NCI-H2029 treated with DMSO at 0.1 percent for 48 hours (cell line): ENCODE results near the gene IL27RA.

Source experiments
- DNase-seq: peaks from one replicate; lab custom pipeline; 2025; lab: John Stamatoyannopoulos, UW

IL27RA gene

DNA sequence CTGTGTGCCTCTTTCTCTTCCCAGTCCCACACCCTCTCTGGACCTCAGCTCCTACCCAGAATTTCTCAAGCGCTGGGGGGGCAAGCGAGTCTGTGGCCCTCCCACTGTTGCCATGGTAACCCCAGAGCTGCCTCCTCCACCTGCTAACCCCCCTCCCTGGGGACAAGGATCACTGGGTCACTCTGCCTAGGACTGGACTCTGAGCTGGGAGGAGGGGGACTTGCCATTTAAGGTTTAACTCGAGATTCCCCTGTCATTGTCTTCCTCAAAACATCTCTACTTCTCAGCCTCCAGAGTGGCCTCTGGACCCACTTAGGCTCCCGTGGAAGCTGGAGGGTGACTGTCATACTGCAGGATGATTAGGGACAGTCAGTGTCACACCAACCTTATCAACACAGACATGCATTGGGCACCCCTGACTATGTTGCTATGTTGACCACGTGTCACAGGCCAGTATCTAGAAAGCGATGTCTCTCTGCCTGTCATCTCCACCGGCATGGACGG, 28.1 kb downstream of the IL27RA start:
- DNase-seq, result no peak

DNA sequence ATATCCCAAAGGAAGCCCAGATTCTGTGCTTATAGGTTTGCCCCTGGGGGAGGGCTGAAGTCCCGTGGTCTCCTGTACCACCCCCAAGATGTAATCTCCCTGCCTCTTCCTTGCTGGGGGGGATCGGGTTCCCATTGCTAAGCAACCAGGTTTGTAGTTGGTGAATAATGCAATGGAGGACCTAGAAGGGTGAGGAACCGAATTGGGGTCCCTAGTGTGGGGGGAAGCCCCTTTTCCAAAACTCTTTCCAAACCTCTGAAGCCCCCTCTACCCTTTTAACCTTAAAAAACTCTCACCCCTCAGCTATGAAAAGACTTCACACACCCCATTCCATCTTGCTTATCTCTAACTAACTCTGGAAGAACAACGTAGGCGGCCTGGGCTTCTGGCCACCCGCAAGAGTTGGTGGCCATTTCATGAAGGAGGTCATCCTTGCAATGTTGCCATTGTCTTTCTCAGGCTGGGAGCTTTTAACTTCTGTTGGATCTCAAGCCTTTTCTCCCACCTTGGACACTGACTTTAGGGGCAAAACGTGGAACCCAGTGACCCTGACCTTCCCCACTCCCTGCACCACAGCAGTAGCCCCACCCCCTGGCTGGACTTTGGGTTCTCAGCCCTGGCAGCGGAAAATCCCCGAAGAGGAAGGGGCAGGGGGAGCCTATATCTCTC, 29.7 kb downstream of the IL27RA start:
- no peak for DNase-seq

DNA sequence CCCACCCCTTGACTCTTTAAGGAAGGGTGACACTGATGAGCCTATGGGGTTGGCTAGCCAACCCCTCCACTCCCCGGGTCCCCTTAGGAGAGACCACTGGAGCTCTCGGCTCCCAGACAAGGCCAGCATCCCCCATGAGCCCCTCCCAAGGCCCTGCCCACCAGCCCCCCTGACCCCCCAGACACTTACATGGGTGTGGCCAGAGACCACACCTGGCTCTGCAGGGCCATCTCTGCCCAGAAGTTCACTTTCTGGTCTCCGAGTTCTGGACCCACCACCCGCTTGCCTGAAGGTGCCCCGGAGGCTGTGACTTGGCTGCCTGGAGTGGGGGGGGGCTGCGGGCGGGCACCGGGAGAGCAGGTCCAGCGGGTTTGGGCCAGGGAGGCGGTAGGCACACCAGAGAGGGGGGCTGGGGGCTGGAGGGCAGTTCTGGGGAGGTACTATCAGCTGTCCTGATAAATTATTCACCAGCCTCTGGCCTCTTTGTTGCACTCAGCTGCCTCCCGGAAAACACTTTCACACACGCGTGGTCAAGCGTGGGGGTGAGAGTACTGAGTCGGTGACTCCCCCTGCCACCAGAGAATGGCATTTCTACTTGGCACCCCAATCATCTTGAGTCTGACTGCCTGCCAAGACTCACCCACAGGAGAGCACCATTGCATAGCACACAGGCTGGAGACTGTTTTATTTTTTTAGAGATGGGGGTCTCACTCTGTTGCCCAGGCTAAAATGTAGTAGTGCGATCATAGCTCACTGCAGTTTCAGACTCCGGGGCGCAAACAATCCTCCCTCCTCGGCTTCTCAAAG, 30.4 kb downstream of the IL27RA start, which contains the start of gene PALM3:
Gene PALM3, minus strand, starts transcription at position 326 of the 807 bp plus-strand sequence. Its CDS starts 96 bp downstream, at position 230.
- DNase-seq, result no peak

DNA sequence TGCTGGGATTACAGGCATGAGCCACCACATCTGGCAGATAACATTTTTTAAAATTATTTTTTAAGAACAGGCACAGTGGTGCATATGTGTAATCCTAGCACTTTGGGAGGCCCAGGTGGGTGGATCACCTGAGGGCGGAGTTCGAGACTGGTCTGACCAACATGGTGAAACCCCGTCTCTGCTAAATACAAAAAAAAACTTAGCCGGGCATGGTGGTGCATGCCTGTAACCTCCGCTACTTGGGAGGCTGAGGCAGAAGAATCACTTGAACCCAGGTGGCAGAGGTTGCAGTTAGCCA, 30.9 kb downstream of the IL27RA start:
- DNase-seq, result no peak

DNA sequence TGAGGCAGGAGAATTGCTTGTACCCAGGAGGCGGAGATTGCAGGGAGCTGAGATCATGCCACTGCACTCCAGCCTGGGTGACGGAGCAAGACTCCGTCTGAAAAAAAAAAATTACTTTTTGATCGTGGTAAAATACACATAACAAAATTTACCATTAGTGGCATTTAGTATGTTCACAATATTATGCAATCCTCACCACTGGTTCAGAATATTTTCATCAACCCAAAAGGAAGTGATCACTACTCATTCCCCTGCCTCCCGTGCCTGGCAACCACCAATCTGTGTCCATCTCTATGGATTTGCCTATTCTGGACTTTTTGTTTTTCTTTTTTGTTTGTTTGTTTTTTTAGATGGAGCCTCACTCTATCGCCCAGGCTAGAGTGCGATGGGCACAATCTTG, 31.5 kb downstream of the IL27RA start:
- no peak for DNase-seq

DNA sequence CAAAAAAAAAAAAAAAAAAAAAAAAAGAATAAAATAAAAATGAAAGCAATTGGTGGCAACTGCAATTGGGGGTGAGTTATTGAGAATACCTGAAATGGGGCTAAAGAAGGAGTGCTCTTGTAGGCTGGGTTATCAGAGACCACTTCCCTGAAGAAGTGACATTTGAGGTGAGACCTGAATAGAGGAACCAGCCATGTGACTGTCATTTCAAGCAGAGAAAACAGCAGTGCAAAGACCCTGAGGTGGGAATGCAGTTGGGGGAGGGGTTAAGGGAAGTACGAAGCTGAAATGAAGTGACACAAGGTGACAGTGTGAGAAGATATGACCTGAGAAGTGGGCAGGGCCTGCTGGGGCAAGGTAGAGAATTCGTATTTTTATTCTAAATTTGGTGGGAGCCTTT, 34.6 kb downstream of the IL27RA start:
- no peak for DNase-seq

DNA sequence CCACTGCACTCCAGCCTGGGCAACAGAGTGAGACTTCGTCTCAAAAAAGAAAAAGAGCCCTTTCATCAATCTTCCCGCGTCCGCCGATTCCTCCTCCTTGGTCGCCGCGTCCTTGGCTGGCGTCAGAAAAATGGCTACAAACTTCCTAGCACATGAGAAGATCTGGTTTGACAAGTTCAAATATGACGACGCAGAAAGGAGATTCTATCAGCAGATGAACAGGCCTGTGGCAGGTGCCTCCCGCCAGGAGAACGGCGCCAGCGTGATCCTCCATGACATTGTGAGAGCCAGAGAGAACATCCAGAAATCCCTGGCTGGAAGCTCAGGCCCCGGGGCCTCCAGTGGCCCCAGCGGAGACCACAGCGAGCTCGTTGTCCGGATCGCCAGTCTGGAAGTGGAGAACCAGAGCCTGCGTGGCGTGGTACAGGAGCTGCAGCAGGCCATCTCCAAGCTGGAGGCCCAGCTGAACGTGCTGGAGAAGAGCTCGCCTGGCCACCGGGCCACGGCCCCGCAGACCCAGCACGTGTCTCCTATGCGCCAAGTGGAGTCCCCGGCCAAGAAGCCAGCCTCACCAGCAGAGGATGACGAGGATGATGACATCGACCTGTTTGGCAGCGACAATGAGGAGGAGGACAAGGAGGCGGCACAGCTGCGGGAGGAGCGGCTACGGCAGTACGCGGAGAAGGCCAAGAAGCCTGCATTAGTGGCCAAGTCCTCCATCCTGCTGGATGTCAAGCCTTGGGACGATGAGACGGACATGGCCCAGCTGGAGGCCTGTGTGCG, 38.9 kb downstream of the IL27RA start:
- DNase-seq, result no peak

DNA sequence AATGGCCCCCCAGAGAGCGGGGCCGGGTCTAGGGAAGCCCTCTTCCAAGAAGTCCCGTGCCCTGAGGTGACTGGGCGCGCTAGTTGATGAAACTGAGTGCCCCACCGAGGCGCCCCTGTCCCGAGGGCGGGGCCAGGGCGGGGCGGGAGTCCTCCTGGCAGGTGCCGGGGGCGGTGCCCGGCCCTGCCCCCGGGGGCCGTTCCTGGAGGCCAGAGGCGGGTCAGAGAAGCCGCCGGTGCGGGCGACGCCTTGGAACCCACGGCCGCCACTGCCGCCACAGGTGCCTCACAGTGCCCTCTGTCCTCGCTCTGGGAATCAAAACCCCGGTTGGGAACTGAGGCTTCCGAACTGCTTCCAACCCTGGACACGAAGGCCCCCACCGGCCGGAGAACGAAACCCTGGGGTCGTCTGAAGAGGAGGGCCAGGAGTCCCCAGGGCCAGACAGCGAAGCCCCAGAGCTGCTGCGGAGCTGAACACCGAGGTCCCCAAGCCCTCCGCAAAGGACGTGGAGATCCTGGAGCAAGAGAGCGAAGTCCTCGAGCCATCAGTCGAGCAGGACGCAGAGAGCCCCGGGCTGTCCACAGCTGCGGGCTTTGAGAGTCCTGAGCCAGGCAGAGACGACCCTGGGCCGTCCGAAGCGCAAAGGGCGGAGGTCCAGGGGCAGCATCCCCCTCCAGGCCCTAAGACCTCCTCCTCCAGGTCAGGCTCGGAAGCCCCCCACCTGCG, 41.1 kb downstream of the IL27RA start, which contains the start of gene MISP3:
Gene MISP3, plus strand, starts transcription at position 252 of the 726 bp plus-strand sequence. CDS start 524 bp downstream, outside the sequence.
- DNase-seq, result no peak

DNA sequence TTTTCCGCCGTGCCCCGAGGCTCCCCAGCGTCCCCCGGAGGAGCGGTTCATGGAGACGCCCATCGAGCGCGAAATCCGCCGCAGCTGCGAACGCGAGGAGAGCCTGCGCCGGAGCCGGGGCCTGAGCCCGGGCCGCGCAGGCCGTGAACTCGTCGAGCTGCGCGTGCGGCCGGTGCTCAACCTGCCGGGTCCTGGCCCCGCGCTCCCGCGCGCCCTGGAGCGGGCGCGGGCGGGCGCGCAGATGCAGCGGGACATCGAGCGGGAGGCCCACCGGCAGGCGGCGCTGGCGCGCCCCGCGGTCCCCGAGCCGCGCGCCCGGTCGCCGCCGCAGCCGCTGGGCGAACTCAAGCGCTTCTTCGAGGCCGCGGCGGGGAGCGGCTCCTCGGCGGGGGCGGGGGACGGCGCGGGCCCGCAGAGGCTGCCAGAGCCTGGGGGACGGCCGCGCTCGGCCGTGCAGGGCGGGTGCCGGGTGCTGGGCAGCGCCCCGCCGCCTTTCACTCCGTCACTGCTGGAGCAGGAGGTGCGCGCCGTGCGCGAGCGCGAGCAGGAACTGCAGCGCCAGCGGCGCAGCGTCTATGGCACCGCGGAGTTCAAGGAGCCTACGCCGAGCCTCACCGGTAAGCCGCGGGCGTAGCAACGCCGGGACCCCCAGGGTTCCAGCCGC, 41.8 kb downstream of the IL27RA start:
- DNase-seq, result no peak

DNA sequence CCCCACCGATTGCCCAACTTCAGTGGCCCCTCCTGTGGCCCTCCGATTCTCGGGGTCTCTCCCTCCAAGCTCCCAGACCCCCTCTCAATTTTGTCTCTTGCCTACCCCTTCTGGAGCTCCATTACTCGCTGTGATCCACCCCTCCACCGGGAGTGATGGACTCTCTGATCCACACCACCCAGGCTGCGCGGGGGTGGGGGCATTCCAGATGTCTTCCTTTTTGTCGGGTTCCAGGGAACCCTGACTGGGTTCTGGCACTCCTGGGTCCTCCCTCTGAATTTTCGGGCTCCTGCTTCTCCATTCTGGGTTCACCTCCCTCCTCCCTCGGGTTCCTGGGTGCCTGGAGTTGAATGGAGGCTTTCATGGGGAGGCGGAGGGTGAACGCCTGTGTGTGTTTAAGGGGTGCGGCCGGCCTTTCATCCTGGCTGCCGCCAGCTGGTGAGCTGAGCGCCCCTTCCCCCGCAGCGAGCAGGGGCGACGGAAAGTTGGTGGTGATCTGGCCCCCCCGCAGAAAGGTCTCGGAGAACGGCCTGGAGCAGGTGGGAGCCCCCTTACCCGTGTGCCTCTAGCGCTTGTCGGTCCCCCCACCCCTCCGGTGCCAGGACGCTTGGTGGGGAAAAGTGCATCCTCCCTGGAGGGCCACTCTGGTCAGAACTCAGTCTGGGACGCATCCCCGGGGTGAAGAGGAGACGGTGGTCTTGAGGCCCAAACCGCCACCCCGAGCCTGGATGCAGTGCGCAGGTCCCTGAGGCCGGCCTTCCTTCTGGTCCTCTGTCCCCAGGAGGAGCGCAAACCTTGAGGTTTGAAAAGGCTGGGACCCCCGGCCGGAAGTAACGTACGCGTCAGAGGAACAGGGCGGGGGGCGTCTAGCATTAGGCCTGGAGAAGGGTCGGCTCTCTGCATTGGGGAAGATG, 42.6 kb downstream of the IL27RA start:
- no peak for DNase-seq

DNA sequence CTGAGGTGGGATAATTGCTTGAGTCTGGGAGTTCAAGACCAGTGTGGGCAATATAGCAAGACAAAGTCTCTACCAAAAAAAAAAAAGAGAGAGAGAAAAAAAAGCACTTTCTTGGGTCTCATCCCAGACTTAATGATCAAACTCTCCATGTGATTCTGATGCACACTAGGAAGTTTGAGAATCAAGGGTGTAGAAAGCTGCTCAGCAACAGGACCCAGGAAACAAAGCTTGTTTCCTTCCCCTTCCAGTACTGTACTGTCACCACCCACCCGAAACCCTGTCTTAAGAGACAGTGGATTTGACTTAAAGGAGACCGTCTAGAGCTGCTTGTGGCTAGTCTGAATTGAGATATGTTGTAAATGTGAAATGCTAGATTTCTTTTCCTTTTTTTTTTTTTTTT, 46.8 kb downstream of the IL27RA start:
- no peak for DNase-seq

DNA sequence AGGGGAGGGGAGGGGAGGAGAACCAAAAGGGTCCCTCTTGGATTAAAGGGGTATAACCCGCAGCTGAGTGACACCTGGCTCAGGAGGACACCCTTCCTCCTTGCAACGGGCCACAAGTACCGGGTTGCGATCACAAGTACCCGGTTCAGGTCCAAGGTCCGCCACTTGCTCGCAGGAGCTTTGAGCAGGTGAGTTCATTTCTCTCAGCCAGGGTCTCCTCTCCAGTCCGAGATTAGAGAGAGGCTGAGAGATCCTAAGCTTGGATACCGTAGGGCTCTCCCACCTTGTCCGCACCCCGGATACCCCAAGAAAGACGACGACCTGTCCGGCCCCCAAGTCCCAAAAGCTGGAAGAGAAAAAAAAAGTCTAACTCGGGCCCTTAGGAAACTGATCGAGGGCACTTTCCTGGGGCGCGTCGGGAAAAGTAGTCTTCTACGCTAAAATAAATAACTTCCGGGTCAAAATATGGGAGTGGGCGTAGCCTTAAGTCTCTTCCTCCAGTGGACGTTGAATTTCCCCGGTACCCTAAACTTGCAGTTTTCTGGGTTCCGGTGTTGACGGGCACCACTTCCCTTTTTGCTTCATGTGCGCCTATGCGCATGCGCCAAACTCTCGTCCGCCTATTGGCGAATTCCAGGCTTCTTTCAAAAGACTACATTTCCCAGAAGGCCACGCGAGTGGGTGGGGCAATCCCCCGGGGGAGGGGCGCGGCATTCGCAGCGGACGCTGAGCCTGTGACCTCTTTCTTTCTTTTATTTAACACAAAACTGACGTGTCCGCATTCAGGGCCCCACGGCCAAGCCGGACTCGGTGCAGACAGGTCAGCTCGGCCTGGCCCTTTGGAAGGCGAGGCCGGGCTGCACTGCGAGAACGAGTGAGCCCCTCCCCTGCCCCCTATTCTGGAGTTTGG, 49.6 kb downstream of the IL27RA start:
- DNase-seq, result peak; percentile 97

DNA sequence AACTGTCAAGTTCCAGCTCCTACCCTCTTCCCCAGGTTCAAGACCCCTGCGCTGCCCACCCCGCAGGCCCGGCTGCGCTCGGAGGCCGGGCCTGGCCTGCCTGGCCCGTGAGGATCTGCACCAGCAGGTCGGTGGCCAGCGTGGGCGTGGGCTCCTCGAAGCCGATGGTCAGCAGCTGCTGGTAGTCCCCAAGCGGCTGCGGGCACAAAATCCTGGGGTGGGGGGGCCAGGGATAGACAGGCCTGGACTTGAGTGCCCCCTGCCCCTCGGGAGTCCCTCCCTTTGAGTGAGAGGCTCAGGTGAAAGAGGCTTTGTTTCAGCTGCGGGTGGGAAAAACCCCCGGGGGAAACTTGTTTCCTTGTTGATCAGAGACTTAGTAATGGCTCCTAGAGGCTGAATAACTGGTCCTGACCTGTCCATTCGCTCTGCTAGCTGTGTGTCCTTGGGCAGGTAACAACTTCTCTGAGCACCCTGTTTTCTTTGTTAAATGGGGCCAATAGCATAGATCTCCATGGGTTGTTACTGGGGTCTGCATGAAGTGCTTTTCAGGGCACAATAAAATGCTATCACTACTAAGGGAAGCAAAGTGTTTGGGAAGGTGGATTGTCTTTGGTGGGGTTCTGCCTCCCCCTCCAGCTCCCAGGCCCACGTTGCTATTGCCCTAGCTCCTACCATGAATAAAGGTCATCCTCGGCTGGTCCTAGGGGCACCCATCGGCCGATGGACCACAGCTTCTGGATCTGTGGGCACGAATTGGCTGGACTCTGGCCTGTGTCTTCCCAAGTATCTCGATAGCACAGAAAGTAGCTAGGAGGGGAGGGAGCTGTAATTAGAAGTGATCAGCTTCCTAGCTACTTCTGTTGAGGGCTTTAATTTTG, 50.5 kb downstream of the IL27RA start:
- DNase-seq, result no peak

DNA sequence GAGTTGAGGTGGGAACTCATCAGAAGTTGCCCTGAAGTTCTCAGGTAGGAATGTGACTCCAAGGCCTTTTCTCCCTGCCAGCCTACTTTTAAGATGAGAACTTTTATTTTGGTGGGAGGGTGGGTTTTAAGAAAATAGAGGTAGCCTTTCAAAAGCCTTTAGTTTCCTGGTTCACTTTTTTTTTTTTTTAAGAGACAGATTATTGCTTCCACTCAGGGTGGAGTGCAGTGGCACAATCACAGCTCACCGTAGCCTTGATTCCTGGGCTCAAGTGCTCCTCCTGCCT, 51.1 kb downstream of the IL27RA start:
- no peak for DNase-seq

DNA sequence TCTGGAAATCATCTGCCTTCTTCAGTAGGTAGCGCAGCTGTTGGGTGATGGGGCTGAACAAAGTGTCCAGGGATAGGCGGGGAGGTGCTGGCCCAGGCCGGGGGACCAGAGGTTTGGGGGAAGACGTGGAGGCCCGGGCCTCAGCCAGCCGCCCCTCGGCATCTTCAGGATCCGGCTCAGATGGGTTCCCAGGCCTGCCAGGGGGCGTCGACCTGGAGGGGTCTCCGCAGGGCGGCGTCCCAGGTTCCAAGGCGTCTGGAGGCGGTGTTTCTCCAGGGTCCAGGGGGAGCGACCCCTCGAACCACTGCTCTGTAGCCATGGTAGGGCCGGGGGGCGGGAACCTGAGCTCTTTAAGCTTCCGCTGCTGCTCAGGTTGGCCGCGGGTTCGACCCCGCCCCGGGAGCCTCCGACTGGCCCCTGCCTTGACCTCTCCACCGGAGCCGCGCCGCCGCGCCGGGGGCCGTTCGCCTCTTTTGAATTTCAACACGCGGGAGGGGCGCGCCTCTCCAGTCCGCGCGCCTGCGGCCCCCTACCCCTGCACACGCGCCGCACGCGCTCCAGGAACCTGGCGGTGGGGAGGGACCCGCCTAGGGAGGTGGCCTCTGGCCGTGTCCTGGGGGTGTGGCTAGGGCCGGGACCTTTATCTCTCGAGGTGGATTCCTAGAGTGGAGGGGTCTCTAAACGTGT, 53.9 kb downstream of the IL27RA start, which contains the start of gene C19orf67:
Gene C19orf67, minus strand, starts transcription at position 475 of the 687 bp plus-strand sequence. Its CDS starts 156 bp downstream, at position 319.
- DNase-seq, result no peak

DNA sequence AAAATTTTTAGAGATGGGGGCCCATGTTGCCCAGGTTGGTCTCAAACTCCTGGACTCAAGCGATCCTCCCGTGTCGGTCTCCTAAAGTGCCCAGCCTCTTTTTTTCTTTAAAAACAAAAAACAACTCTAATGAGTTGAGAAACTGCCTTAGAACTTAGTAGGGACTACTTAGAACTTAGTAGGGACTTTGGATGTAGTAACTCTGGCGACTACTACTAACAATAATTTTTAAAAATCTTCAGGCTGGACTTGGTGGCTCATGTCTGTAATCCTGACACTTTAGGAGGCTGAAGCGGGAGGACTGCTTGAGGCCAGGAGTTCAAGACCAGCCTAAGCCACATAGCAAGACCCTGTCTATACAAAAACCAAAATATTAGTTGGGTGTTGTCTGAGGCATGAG, 54.5 kb downstream of the IL27RA start:
- no peak for DNase-seq

DNA sequence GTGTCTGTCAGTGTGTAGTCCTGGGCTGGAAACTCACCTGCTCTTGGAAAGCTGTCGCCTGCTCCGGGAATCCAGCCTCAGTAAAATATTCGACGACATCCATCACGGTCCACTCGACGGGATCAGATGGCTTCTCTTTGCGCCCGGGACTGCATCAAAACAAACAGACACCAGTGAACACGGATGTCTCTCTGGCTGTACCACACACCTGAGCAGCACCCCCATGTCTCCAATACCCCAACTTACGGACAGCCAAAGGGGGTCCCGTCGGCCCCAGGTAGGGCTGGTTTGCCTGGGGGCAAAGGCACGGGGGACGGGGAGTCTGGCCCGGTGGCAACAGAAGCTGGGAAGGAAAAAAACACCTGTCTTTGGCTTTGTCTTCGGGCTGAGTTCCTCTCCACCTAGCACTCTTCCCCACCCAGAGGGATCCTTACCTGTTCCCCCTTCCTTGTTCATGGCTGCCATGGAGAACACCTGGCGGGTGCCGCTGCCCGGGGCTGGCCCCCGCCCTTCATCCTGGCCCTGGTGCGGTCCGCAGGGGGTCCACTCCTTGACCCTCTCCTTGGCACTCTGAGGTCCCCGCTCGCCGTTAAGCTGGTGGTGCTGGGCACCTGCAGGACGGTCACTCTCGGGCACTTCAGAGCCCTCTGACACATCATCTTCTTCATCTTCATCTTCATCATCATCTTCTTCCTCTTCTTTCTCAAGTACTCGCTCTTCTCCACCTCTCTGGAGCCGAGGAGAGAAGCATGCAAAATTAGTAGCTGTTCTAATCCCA, 57.3 kb downstream of the IL27RA start:
- no peak for DNase-seq
